Activated naive CD4-positive, alpha-beta T cell treated with anti-CD3 and anti-CD28 coated beads, Interleukin-2, amount 50 U/mL, for 16 hours (primary cell): ENCODE results near the gene GARS1.
"Not testable (repeated sequence)": the region's sequence is repeated elsewhere in the genome, so short reads cannot be mapped to it uniquely, and the experiment has no call there.

Experiments
- DNase-seq: peaks from one replicate; pipeline ENCODE4 v3.0.0-alpha.2; 2020

Gene GARS1

DNA sequence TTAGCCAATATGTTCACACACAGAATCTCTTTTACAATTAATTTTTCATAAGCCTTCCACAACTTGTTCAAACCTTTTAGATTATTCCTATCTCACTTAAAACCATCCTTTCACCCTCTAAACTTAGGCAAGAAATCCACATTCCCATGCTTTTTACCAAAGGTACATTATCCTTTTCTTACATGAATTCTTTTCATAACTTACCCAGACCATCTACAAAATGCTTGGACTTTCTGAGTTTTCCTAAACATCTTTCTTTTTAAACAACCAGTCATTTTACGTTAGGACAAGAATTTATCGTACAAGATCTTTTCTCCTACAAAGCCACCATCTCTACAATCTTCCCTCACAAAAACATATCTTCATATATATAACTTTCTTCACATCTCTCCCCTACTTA is 18.8 kb upstream of the GARS1 start:
- DNase-seq, result no peak

DNA sequence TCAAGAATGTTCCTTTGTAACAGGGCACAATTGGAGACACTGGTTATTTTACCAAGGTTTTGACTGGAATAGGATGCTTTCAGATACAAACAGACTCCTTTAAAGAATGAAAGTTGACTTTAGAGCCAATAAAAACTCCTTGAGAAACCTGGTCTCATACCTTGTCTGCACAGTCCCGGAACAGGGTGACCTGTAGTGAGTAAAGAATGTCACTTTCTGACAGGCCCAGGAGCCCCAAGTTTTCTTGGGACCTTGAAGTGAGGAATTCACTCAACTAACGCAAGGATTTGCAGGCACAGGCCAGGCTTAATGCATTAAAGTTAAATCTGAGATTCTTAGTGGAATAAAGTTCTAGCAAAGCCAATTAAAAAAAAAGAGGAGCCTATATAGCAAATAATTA is 11.5 kb upstream of the GARS1 start:
- no peak for DNase-seq

DNA sequence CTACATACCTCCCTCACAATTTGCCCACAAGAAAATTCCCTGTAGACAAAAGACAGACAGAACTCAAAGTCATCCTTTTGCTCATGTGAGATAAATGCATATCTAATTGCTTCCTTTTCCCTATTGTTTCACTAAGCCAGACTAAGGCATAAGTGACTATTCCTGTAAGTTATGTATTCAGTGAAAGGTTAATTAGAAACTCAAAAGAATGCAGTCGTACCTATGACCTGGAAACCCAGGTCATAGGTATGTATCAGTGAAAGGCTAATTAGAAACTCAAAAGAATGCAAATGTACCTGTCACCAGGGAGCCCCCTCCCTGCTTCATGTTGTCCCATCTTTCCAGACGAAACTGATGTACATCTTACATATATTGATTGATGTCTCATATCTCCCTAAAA is 10.3 kb upstream of the GARS1 start:
- DNase-seq, result no peak

DNA sequence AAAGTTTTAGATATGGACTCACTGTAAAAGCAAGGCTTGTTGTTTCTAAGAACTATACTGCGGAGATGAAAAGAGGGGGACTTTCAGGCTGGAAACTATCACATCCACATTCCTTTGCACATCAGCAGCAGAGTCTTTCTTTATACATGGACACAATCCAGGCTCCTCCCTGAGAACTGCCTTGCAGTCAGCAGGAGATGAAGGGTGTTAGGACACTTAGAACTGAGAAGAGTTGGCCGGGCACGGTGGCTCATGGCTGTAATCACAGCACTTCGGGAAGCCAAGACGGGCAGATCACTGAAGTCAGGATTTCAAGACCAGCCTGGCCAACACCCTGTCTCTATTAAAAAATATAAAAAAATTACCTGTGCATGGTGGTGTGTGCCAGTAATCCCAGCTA is 9.7 kb upstream of the GARS1 start:
- DNase-seq, result no peak

DNA sequence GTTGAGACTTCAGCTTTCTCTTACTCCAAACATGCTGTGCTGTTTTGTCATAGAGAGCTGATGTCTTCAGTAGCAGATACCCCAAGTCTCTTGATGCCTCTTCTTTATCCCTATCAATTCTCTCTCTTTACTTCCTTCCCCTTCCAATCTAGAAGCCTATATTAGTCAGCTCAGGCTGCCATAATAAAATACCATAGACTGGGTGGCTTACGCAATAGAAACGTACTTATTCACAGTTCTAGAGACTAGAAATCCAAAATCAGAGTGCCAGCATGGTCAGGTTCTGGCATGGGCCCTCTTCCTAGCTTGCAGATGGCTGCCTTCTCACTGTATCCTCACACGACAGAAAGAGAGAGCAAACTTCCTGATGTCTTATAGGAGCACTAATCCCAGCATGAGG is 9.0 kb upstream of the GARS1 start:
- no peak for DNase-seq

DNA sequence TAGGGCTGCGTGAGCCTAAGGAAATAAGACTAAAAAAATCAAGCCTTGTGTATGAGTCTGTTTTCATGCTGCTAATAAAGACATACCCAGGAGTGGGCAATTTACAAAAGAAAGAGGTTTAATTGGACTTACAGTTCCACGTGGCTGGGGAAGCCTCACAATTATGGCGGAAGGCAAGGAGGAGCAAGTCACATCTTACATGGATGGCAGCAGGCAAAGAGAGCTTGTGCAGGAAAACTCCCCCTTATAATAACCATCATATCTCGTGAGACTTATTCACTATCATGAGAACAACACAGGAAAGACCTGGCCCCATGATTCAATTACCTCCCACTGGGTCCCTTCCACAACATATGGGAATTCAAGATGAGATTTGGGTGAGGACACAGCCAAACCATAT is 7.1 kb upstream of the GARS1 start:
- DNase-seq, result not testable (repeated sequence)

DNA sequence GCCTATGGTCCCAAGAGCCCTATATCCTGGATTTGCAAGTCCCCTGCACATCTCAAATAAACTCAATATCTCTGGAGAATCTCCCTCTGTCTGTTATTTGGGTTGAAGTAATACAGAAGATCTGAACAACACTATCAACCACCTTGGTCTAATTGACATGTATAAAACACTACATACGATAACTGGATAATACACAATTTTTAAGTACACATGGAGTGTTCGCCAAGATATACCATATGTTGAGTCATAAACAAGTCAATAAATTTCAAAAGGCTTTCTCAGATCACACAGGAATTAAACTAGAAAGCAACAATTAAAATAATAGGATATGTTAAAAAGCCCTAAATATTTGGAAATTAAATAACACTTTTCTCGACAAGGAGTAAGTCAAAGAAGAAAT is 5.6 kb upstream of the GARS1 start:
- no peak for DNase-seq

DNA sequence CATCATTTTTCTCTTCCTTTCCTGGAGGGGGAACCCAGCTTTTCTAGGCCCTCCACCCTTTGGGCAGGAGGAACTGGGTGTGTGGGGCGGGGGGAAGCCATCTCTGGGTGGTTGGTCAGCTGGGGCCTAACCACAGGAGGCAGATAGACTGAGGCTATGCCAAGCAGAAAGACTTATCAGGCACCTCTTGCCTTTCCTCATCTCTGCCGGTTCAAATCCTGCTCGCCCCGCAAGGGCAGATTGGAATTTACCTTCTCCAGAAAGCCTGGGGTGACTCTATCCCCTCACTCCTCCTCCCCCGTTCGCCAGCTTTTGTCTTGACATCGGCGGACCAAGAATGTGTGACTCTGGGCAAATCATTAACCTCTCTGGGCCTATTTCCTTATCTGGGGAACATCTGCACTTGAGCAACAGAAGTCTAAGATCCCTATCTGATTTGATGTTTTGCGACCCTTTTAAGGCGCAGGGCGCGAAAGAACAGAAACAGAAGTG is 584 bp upstream of the GARS1 start:
- DNase-seq, result peak; percentile 36

DNA sequence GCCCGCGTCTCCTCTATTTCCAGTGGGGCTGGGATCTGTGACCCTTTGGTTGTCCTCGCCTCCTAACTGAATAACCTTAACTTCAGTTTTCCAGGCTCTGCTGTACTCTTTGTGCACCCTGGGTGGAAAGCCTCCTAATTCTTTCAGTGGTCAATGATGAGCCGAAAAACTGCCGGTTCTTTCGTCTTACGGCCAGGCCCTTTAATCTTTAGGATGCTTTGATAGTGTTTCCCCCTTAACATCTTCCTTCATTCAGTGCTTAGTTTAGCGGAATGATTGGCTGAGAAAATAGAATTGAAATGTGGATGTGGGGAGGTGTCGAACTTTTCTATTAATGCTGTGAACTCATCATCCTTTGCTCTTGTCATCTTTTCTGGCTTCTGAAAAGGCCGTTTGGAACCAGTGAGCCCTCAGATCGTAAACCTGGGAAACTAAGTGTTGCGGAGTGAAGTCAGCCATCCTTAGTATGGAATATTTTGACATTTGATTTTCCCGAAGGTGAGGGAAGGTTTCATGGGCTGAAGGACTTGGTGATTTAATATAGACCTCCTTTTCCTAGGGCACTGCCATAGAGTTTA is 847 bp downstream of the GARS1 start:
- DNase-seq, result no peak

DNA sequence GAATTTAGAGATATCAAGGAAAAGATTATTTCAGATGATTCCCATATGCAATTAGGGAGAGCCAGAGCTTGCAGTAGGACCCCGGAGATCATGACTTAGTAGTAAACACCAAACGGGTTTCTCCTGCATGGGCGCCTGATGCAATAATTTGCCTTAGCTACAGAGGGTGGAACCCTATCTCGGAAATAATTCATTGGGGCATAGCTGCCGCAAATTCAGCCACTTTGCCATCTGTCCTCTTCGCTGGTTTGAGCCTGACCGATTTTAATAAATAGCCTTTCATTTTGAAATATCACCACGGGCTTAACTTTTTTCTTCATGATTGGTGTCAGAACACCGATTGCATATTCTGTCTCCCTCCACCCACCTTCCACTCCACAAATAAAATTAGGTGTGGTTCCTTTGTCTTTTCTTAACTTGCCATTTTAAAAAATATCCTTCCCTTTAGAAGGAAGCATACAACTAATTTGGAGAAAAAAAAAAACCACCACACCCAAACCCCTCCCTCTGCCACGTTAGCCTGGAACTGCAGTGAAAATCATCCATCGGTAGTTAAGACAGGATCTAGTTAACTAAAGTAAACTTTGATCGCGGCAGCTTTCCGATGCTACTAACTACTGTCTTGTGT is 1.4 kb downstream of the GARS1 start:
- peak; percentile 37 for DNase-seq

DNA sequence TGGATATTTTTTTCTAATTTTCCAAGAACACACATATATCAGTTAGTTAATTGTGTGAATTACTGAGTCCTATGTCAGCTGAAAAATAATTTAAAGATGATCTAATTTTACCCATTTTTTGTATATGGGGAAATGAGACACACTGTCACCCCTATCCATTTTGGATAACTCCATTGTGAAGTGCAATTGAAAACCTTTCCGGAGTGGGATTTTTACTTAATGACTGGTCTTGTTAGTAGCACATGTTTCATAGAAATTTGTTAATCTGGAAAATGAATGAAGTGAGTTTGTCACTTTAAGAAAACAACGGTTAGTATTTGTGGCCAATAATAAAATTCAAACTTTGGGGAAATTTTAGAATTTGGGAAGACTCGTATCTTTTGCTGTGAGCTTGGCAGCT is 2.0 kb downstream of the GARS1 start:
- DNase-seq, result no peak

DNA sequence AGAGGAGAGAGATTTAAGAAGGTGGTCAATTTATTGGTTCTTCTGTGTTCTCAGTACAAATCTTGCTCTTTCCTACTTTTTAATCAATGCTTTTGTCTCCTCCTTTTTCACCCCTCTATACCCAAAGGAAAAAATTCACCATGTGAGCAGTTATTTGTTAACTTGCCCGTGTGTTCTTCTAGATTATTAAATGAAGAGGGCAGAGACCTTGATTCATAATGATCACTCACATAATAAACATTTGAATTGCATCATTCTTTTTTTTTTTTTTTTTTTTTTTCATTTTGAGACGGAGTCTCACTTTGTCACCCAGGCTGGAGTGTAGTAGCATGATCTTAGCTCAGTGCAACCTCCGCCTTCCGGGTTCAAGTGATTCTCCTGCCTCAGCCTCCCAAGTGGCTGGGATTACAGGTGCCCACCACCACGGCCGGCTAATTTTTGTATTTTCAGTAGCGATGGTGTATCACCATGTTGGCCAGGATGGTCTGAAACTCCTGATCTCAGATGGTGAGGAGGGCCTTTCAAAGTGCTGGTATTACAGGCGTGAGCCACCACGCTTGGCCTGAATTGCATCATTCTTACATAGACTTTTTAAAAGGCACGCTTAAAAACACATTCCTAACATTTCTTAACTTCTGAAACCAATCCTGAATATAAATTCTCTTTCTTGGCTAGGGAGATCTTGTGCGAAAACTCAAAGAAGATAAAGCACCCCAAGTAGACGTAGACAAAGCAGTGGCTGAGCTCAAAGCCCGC is 3.6 kb downstream of the GARS1 start:
- no peak for DNase-seq

DNA sequence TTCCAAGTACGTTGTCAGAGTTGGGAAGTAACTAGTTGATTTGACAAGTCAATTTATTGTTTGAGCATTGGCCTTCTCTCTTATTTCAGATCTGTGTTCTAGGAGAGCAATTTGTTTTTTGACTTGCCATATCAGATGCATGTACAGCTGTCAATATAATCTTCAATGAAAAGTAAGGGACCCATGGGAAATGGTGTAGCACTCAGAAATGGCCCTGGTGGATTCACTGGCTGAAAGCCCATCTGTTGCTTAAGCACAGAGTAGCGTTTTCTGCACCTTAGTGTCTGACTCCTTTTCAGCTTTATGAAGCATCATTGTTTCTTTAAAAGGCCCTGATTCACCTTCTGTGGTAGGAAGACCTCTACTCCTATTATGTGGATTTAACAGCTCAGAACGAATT is 10.2 kb downstream of the GARS1 start:
- no peak for DNase-seq

DNA sequence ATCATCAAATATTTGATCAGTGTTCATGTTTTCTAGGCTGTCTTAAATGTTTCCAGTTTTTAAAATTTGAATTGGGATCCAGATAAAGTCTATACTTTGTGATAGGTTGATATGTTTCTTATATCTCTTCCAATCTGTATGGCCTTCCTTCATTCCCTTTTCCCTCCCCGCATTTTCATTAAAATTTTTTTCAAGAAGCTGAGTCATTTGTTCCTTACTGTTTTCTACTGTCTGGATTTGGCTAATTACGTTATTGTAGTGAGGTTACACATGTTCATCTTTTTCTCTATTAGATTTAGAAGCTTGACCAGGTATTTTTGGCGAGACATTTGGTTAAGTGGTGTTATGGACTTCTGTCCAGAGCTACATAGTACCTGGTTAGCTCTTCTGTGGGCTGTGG is 11.2 kb downstream of the GARS1 start:
- DNase-seq, result no peak

DNA sequence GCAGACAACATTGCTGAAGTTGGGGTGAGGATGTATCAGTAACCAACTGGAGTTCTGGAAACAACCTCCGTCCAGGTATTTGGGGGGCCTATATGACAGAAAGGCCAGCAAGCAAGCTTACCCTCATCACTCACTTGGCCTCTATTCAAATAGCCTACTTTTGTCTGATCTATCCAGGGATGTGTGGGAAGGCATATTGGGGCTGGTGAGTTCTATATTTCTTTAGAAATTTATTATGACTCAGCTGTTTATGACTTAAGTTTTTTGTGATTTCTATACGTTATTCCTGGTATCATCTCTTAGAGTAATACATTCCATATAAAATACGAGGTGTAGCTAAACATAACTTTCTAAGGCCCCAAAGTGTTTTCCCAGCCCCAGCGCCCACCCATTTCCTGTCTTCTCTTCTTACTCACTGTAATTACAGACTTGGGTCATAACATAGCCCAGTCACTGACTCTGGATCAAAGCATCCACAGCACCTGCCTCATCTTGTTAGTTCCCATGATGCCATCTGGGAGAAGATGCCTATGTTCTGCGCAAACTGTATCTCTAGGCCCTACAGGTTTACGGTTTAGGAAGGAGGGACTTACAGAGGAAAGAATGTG is 18.1 kb downstream of the GARS1 start:
- no peak for DNase-seq

DNA sequence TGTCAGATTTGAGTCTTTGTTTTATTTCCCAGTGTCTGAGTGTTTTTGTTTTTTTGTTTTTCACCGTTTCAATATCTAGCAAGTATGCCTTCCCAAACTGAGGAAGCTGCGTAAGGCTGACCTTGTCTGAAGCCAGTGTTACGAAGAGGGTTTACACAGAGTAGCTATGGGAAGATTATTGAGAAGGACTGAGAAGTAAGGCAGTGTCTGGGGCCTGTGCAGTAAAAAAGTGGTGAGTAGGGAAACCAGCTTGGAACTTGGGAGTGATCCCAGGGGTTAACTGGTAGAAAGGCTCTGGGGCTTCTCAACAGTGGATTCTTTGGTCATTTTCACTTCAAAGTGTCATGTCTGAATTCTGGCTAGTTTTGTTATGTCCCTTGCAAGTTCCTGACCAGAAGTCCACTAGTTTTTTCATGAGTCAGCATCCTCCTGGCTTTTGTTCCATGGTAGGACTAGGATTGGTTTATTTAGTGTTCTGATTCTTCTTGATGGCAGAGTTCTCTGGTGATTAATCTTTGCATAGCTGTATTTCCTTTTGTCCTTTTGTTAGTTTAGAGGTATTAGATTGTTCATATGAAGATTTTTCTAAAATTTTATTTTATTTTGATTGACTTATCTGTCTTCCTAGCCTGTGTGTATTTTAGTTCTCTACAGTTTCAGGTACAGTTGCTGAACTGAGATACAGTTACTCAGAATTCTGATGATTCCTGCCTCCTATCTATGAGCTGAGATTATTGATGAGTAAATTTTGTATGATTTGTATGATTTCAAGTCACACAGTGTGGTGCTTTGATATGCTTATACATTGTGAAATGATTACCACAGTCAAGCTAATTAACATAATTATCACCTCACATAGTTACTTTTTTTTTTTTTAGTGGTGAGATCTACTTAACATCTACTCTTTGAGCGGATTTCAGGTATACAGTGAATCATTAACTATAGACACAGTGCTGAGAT is 19.0 kb downstream of the GARS1 start:
- DNase-seq, result no peak

DNA sequence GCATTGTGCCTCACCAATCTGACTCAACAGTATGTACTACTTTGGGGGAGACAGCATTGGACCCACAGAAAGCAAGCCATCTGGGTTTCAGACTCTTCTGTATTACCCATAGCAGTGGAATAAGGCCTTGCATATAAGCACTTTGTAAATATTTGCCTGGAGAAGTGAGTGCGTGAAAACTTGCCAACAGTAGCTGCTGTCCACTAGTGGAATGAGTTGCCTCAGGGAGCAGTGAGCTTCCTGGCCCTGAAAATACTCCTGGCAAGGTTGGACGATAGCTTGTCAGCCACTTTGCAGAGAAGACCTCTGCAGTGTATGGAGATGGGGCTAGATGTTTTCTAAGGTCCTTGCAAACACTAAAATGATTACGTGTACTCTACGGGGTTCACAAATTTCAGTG is 21.6 kb downstream of the GARS1 start:
- no peak for DNase-seq

DNA sequence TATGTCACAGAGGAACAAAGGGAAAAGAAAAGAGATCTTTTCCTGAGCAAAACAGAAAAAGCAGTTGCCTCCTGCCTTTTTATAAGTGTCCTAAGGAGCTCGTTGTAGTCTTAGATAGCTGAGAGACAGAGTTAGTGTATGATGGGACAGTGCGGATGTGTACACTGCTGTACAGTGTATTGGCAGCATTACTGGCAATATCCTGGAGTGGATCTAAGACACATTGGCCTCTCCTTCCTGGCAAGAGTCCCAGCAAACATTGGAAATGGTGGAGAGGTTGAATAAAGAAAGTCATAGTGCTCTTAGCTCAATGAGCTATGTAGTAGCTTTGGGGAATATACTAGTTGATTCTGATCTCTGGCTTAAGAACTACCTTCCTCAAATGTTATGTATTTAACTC is 22.7 kb downstream of the GARS1 start:
- DNase-seq, result no peak

DNA sequence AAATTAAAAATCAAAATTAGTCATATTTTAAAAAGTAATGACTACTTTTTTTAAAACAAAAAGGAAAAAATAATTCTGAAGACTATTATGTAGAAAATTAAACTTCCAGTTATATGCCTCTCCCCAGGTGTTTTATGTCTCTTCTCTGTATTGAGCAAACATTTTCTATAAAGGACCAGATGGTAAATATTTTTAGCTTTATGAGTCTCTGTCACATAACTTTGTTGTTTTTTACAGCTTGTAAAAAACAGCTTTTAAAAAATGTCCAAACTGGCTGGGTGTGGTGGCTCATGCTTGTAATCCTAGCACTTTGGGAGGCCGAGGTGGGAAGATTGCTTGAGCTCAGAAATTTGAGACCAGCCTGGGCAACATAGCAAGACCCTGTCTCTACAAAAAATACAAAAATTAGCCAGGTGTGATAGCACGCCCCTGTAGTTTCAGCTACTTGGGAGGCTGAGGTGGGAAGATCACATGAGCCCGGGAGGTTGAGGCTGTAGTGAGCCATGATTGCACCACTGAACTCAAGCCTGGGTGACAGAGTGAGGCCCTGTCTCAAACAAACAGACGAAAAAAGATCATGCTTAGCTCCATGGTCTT is 23.5 kb downstream of the GARS1 start:
- no peak for DNase-seq

DNA sequence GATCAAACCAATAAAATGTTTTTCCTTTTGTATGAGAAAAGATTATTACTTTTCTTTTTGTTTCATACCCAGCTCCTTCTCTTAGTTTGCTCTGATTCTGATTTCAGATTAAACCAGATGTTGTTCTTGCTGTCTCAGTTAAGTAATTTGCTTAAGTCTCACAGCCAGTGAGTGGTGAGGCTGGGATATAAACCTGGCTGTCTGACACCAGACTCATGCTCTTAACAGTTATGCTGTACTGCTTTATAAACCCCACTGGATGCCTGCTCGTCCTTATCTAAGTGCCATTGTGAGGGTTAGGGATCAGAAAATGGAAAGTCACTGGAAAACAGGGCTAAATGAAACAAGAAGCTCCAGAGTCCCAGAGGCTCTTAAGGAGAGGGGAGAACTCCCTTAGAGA is 24.3 kb downstream of the GARS1 start:
- DNase-seq, result no peak

DNA sequence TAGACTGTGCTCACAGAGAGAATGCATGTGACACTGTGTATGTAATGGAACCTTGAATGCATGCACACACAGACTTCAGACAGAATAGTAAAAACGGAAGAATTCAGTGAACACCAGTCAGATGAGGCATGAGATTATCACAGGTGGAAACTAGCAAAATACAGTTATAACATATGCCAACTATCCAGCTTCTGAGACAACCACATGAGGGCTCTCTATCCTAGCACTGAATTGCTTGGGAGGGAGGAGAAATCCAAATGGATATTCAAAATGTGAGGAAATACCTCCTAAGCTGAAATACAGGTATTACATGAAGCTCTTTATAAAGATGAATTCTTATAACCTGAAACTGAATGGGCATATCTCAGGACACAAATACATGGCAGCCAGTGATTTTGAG is 30.6 kb downstream of the GARS1 start:
- DNase-seq, result no peak

DNA sequence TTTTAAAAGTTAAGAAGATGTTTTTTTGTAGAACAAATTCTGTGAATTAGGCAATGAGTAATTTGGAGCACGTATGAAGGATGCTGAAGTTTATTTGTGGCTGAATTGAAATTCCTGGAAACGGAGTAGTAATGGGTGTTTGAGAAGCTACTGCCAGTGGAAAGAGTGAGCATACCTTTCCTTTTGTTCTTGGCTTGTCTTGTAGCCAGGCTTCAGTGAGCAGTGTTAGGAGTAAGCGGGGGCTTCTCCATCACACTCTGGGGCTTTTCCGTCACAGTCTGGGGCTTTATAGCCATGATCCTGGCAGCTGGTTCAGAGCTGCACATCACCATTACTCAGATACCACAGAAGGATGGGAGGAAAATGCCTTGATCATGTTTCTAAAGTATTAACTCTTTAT is 32.3 kb downstream of the GARS1 start:
- DNase-seq, result no peak
